B cell (primary cell): ENCODE results near the gene ADAM11. TPM values are rescaled to one million over a fixed set of nuclear protein-coding genes. Genes with fewer than 3 reads are reported as not detected.

Experiments
- ATAC-seq: fragments of 200-7000 bp; cut with Tn5 transposase; one replicate; pipeline ENCODE4 v1.10.0; 2021; ENCODE audit warnings: low read depth, mild to moderate bottlenecking, moderate number of reproducible peaks, moderate library complexity
- CTCF ChIA-PET: fragments of 350-600 bp; sonication (Branson Sonifier 250); formaldehyde crosslinking; loops from one replicate; lab custom pipeline; 2021; ENCODE audit warnings: antibody characterized with exemption, inconsistent platforms; lab: Charles Lee
- POLR2A ChIA-PET: fragments of 350-600 bp; sonication (Branson Sonifier 250); formaldehyde crosslinking; loops from one replicate; lab custom pipeline; 2021; ENCODE audit warnings: antibody characterized with exemption; lab: Charles Lee
- DNase-seq: peaks from one replicate; pipeline ENCODE4 v3.0.0; 2013
- H2AFZ ChIP-seq: 2 replicates; pipeline ENCODE4 v1.6.1; 2012; ENCODE audit warnings: mild to moderate bottlenecking, low read depth, low read length; ENCODE audit not compliant: insufficient read depth, poor library complexity, severe bottlenecking
- H3K27ac ChIP-seq, 2 donors: 1 replicate in 1 of 2; 2 replicates in 1 of 2; pipeline ENCODE4 v1.5.1; 2012 to 2013; ENCODE audit warnings: low read length in 2 of 2, mild to moderate bottlenecking in 2 of 2, moderate library complexity in 1 of 2
- H3K27me3 ChIP-seq, 4 experiments: fragments of 200-600 bp in 1 of 4; sonication (generic) in 1 of 4; replicated peaks in 1 of 4; 1 replicate in 2 of 4; 2 replicates in 2 of 4; pipeline versions ENCODE4 v1.6.1 to v1.7.0; 2013 to 2016; ENCODE audit warnings: low read length in 3 of 4, mild to moderate bottlenecking in 2 of 4, mixed read lengths in 1 of 4, moderate library complexity in 1 of 4; ENCODE audit not compliant: insufficient read depth in 4 of 4, control insufficient read depth in 3 of 4; ENCODE audit errors: control extremely low read depth in 1 of 4
- H3K36me3 ChIP-seq, 2 experiments: replicated peaks in 1 of 2; 1 replicate in 1 of 2; 2 replicates in 1 of 2; pipeline versions ENCODE4 v1.6.1 to v1.7.1; 2013; ENCODE audit warnings: low read length in 1 of 2; ENCODE audit not compliant: insufficient read depth in 2 of 2, control insufficient read depth in 1 of 2; ENCODE audit errors: control extremely low read depth in 1 of 2, extremely low read depth in 1 of 2
- H3K4me1 ChIP-seq, 2 donors: fragments of 200-600 bp in 1 of 2; sonication (generic) in 1 of 2; 1 replicate in 1 of 2; 2 replicates in 1 of 2; pipeline versions ENCODE4 v1.5.1 to v1.6.1; 2013 to 2017; ENCODE audit warnings: low read length in 2 of 2; ENCODE audit not compliant: control insufficient read depth in 2 of 2, insufficient read depth in 2 of 2
- H3K4me2 ChIP-seq: replicated peaks from 2 replicates; pipeline ENCODE3; 2012; ENCODE audit warnings: mild to moderate bottlenecking, low read depth, low read length; ENCODE audit not compliant: poor library complexity, severe bottlenecking
- H3K4me3 ChIP-seq, 5 experiments: fragments of 200-600 bp in 1 of 5; sonication (generic) in 1 of 5; 1 replicate in 3 of 5; 2 replicates in 2 of 5; pipeline versions ENCODE4 v1.5.1 to v1.7.0; 2011 to 2016; ENCODE audit warnings: low read length in 4 of 5, mild to moderate bottlenecking in 4 of 5, low read depth in 2 of 5, control low read depth in 1 of 5, moderate library complexity in 1 of 5; ENCODE audit not compliant: insufficient read depth in 1 of 5; ENCODE audit errors: control extremely low read depth in 1 of 5, extremely low read depth in 1 of 5
- H3K79me2 ChIP-seq: fragments of 200-600 bp; sonication (generic); one replicate; pipeline ENCODE4 v1.6.0; 2016; ENCODE audit warnings: low read length; ENCODE audit not compliant: control insufficient read depth, insufficient read depth
- H3K9ac ChIP-seq: fragments of 200-600 bp; sonication (generic); 2 replicates; pipeline ENCODE4 v1.6.1; 2017; ENCODE audit warnings: mild to moderate bottlenecking, low read length, moderate library complexity
- H3K9me3 ChIP-seq, 3 donors: one replicate each; pipeline versions ENCODE4 v1.6.1 to v1.7.1; 2013; ENCODE audit warnings: low read length in 2 of 3; ENCODE audit not compliant: control insufficient read depth in 2 of 3, insufficient read depth in 1 of 3; ENCODE audit errors: control extremely low read depth in 1 of 3
- H4K20me1 ChIP-seq: 2 replicates; pipeline ENCODE4 v1.6.0; 2012; ENCODE audit warnings: mild to moderate bottlenecking, low read length; ENCODE audit not compliant: insufficient read depth, control insufficient read depth, poor library complexity, severe bottlenecking
- H3K27ac Mint-ChIP-seq: one replicate; pipeline ENCODE4 v1.8.0; 2021; ENCODE audit warnings: mixed read lengths
- H3K27me3 Mint-ChIP-seq: one replicate; pipeline ENCODE4 v1.8.0; 2021; ENCODE audit warnings: mixed read lengths
- H3K4me1 Mint-ChIP-seq: one replicate; pipeline ENCODE4 v1.8.0; 2021; ENCODE audit warnings: mixed read lengths
- H3K4me3 Mint-ChIP-seq: one replicate; pipeline ENCODE4 v1.8.0; 2021; ENCODE audit warnings: mixed read lengths
- H3K9me3 Mint-ChIP-seq: one replicate; pipeline ENCODE4 v1.8.0; 2022; ENCODE audit warnings: mixed read lengths; ENCODE audit not compliant: insufficient read depth
- EZH2 ChIP-seq: IDR thresholded peaks from 2 replicates; pipeline ENCODE4 v1.6.1; 2012; ENCODE audit warnings: borderline replicate concordance, low read depth, mild to moderate bottlenecking, moderate library complexity, low read length; ENCODE audit not compliant: insufficient read depth, poor library complexity, severe bottlenecking
- WGBS: methylation state at CpG from one replicate; pipeline ENCODE4 v1.1.5; 2013; ENCODE audit warnings: missing lambda C conversion rate; ENCODE audit not compliant: insufficient coverage; 5-methylcytosine and 5-hydroxymethylcytosine counted together
- intact Hi-C: fragments of 100-400 bp; cut with micrococcal nuclease; formaldehyde crosslinking; loops from one replicate; pipeline ENCODE4 v1.10.0; 2022
- polyA plus RNA-seq: library from polyadenylated mRNA; depleted of rRNA; stranded (reverse); fragments of >200 nt; gene quantifications from 2 replicates; pipeline ENCODE4 v1.2.3, GENCODE V29; 2012
- total RNA-seq, 2 donors: library from RNA; stranded (reverse); fragments of 120-200 nt in 1 of 2; gene quantifications; 1 replicate in 1 of 2; 2 replicates in 1 of 2; pipeline versions ENCODE4 v1.2.3 to v1.2.4, GENCODE V29; 2013 to 2022
- TF ChIP-seq, protein P1 (sequence below): fragments of 200-600 bp; IDR thresholded peaks from one replicate; pipeline ENCODE4 v1.8.0; 2022; ENCODE audit warnings: antibody characterized with exemption, mild to moderate bottlenecking

ADAM11 gene
- total and polyA plus RNA-seq, 2 donors (not counting 1 experiment from before 2014, with no cell fraction given): 0.39 to 1.00 TPM

DNA sequence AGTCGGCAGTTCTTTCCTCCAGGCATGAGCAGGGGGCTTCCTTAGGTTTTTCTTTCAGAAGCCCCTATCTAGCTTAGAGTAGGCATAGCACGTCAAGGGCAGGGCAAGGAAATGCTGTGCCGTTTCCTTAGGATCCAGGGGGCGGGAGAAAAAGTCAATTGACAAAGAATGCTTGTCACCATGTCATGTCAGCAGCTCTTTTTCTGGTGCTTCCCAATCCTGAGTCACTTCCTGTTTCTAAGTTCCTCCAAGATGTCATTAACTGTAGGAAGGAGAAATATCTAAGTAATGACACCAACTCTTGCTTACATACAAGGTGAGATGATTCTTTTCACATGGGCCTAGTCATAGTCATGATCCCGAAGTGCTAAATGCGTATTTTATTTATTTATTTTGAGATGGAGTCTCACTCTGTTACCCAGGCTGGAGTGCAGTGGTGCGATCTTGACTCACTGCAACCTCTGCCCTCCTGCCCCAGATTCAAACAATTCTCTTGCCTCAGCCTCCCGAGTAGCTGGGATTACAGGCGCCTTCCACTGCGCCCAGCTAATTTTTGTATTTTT lies 36.1 kb downstream of the ADAM11 start:
- no peak for DNase-seq
- POLR2A ChIA-PET: no interaction called here
- no peak overlapping the region for H3K27ac ChIP-seq
- no peaks in the 10 kb centered on the region for H3K9me3 ChIP-seq
- ATAC-seq: no peak
- no peaks in the 10 kb centered on the region for H3K27me3 ChIP-seq
- Mint-ChIP-seq H3K27me3 (peaks cover 2% of the 10 kb centered on the region), H3K27ac (no peak overlapping the region), H3K4me1 (no peaks in the 10 kb centered on the region), H3K9me3 (no peaks in the 10 kb centered on the region), H3K4me3 (no peak overlapping the region)
- H3K79me2 ChIP-seq: no peaks in the 10 kb centered on the region
- no peaks in the 10 kb centered on the region for H3K4me1 ChIP-seq
- no peak overlapping the region for H3K4me3 ChIP-seq
- no peak overlapping the region for H2AFZ ChIP-seq
- H4K20me1 ChIP-seq: no peaks in the 10 kb centered on the region
- TF ChIP-seq EZH2: no peak
- TF ChIP-seq, protein P1, sequence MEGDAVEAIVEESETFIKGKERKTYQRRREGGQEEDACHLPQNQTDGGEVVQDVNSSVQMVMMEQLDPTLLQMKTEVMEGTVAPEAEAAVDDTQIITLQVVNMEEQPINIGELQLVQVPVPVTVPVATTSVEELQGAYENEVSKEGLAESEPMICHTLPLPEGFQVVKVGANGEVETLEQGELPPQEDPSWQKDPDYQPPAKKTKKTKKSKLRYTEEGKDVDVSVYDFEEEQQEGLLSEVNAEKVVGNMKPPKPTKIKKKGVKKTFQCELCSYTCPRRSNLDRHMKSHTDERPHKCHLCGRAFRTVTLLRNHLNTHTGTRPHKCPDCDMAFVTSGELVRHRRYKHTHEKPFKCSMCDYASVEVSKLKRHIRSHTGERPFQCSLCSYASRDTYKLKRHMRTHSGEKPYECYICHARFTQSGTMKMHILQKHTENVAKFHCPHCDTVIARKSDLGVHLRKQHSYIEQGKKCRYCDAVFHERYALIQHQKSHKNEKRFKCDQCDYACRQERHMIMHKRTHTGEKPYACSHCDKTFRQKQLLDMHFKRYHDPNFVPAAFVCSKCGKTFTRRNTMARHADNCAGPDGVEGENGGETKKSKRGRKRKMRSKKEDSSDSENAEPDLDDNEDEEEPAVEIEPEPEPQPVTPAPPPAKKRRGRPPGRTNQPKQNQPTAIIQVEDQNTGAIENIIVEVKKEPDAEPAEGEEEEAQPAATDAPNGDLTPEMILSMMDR: no peak
- CTCF ChIA-PET: interaction anchor here (1.4 kb wide), 1 partner anchor 14 kb away, joined by 4 read pairs; no protein-coding TSS in a partner anchor
- intact Hi-C loops: no loop called here
- H3K9ac ChIP-seq: no peak overlapping the region
- no peaks in the 10 kb centered on the region for H3K36me3 ChIP-seq
- 52% methylated on average over 4 of the region's 10 CpGs for WGBS
- H3K4me2 ChIP-seq: no peak overlapping the region

GRCh38 chr17:44795421-44795820 lies 36.6 kb downstream of the ADAM11 start:
- no peak overlapping the region for H3K9ac ChIP-seq
- no peak for DNase-seq
- H4K20me1 ChIP-seq: no peaks in the 10 kb centered on the region
- H2AFZ ChIP-seq: no peak overlapping the region
- H3K4me3 Mint-ChIP-seq: no peak overlapping the region
- no peak overlapping the region for H3K4me3 ChIP-seq
- WGBS: 96% methylated on average over 4 of the region's 9 CpGs
- intact Hi-C loops: no loop called here
- H3K27ac Mint-ChIP-seq: no peak overlapping the region
- no peaks in the 10 kb centered on the region for H3K27me3 ChIP-seq
- no peak overlapping the region for H3K27ac ChIP-seq
- H3K9me3 ChIP-seq: no peaks in the 10 kb centered on the region
- TF ChIP-seq, protein P1: no peak
- no peak for TF ChIP-seq EZH2
- peaks cover 2% of the 10 kb centered on the region for H3K27me3 Mint-ChIP-seq
- no peak for ATAC-seq
- no peaks in the 10 kb centered on the region for H3K4me1 ChIP-seq
- H3K79me2 ChIP-seq: no peaks in the 10 kb centered on the region
- H3K36me3 ChIP-seq: no peaks in the 10 kb centered on the region
- CTCF ChIA-PET: no interaction called here
- no peaks in the 10 kb centered on the region for H3K9me3 Mint-ChIP-seq
- H3K4me2 ChIP-seq: no peak overlapping the region
- H3K4me1 Mint-ChIP-seq: no peaks in the 10 kb centered on the region
- POLR2A ChIA-PET: no interaction called here
